Endodermal cell (in vitro differentiated cells): ENCODE measurements around the gene TPRN. TPM values are rescaled to one million over a fixed set of nuclear protein-coding genes. Genes with fewer than 3 reads are reported as not detected.

Source experiments
- DNase-seq: peaks from one replicate; pipeline ENCODE4 v3.0.0-alpha.2; 2017
- H3K27ac ChIP-seq: 2 replicates; pipeline ENCODE4 v1.5.1; 2013; ENCODE audit warnings: mild to moderate bottlenecking, low read depth, low read length, moderate library complexity
- H3K27me3 ChIP-seq: 2 replicates; pipeline ENCODE4 v1.6.1; 2013; ENCODE audit warnings: mild to moderate bottlenecking, low read length, moderate library complexity; ENCODE audit not compliant: insufficient read depth, control insufficient read depth, poor library complexity, severe bottlenecking
- H3K36me3 ChIP-seq: 2 replicates; pipeline ENCODE4 v1.7.0; 2013; ENCODE audit warnings: mild to moderate bottlenecking, low read length, moderate library complexity; ENCODE audit not compliant: control insufficient read depth, insufficient read depth
- H3K4me1 ChIP-seq: one replicate; pipeline ENCODE4 v1.7.0; 2013; ENCODE audit warnings: low read length; ENCODE audit not compliant: control insufficient read depth, insufficient read depth
- H3K4me3 ChIP-seq: 2 replicates; pipeline ENCODE4 v1.5.1; 2013; ENCODE audit warnings: mild to moderate bottlenecking, low read length, moderate library complexity
- H3K9ac ChIP-seq: 2 replicates; pipeline ENCODE4 v1.6.1; 2013; ENCODE audit warnings: mild to moderate bottlenecking, low read length, moderate library complexity; ENCODE audit not compliant: poor library complexity, severe bottlenecking; ENCODE audit errors: extremely low read depth
- H3K9me3 ChIP-seq: 2 replicates; pipeline ENCODE4 v1.6.1; 2013; ENCODE audit warnings: mild to moderate bottlenecking, low read length, moderate library complexity; ENCODE audit not compliant: control insufficient read depth
- H3K27ac Mint-ChIP-seq: 2 replicates; pipeline ENCODE4 v1.8.0; 2020; ENCODE audit warnings: mixed read lengths
- H3K27me3 Mint-ChIP-seq: 2 replicates; pipeline ENCODE4 v1.8.0; 2021; ENCODE audit warnings: mild to moderate bottlenecking, mixed read lengths; ENCODE audit not compliant: insufficient read depth
- H3K36me3 Mint-ChIP-seq: 2 replicates; pipeline ENCODE4 v1.8.0; 2020; ENCODE audit warnings: low read depth, mixed read lengths
- H3K4me1 Mint-ChIP-seq: 2 replicates; pipeline ENCODE4 v1.8.0; 2020; ENCODE audit warnings: mixed read lengths
- H3K4me3 Mint-ChIP-seq: 2 replicates; pipeline ENCODE4 v1.8.0; 2020; ENCODE audit warnings: mild to moderate bottlenecking, moderate library complexity, mixed read lengths
- H3K9me3 Mint-ChIP-seq: 2 replicates; pipeline ENCODE4 v1.8.0; 2020; ENCODE audit warnings: mild to moderate bottlenecking, mixed read lengths
- WGBS, 2 experiments: methylation state at CpG; one replicate each; pipeline versions ENCODE4 v1.1.5 to v1.1.7; 2013; ENCODE audit warnings: missing lambda C conversion rate in 2 of 2, mixed read lengths in 1 of 2; ENCODE audit not compliant: insufficient coverage in 1 of 2, insufficient read length in 1 of 2; 5-methylcytosine and 5-hydroxymethylcytosine counted together
- total RNA-seq, 2 donors: library from RNA; stranded (reverse); fragmentation: NEBNext Ultra II Directional in 1 of 2; extraction: Animal tissue kit (Norgen Biotek cat#: 25700) in 1 of 2; gene quantifications; 2 replicates in 1 of 2; 3 replicates in 1 of 2; pipeline ENCODE4 v1.2.1, GENCODE V29; 2021
- TF ChIP-seq, protein P1 (sequence below): fragments of 200-600 bp; sonication (generic); conservative IDR thresholded peaks from 2 replicates; pipeline ENCODE4 v1.5.0; 2021; ENCODE audit warnings: antibody characterized with exemption, mild to moderate bottlenecking

Gene TPRN
- total RNA-seq, 2 donors from 2014 or later, result 19.0 to 23.9 TPM

DNA sequence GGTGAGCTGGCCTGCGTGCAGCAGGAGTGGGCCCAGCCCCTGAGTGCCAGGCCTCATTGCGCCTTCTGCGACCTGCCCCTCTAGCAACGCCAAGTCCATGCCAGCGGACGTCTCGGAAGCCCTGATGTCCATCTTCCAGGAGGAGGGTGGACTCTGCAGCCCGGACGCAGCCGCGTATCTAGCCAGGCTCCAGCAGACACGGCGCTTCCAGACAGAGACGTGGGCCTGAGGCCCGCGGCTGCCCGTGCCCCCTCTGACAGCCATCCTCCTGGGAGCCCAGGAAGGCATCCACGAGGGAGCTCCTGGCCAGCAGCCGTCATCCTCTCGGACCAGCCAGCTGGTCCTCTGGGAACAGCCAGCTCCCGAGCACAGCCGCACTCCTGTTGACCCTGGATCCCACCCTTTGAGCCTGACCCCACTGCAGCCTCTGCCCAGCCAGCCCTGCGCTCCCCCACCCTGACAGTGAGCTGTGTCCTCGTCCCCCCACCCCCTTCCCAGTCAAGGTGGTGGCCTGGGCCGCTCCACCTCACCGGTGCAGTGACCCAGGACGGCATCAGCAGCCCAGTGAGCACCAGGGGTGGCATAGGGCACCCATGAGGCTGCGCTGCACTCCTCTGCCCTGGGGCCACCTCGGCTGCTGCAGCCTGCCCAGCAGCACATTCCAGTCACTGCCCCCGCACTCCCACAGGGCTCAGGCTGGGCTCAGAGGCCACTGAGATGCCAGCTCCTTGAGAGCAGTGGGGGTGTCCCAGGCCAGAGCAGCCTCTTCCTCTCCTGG is 15.8 kb upstream of the TPRN start:
- TF ChIP-seq, protein P1, sequence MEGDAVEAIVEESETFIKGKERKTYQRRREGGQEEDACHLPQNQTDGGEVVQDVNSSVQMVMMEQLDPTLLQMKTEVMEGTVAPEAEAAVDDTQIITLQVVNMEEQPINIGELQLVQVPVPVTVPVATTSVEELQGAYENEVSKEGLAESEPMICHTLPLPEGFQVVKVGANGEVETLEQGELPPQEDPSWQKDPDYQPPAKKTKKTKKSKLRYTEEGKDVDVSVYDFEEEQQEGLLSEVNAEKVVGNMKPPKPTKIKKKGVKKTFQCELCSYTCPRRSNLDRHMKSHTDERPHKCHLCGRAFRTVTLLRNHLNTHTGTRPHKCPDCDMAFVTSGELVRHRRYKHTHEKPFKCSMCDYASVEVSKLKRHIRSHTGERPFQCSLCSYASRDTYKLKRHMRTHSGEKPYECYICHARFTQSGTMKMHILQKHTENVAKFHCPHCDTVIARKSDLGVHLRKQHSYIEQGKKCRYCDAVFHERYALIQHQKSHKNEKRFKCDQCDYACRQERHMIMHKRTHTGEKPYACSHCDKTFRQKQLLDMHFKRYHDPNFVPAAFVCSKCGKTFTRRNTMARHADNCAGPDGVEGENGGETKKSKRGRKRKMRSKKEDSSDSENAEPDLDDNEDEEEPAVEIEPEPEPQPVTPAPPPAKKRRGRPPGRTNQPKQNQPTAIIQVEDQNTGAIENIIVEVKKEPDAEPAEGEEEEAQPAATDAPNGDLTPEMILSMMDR, result no peak
- Histone ChIP-seq H3K27me3 (no peaks in the 10 kb centered on the region), H3K4me1 (peaks cover 23% of the 10 kb centered on the region), H3K36me3 (peaks cover 8% of the 10 kb centered on the region), H3K9me3 (no peaks in the 10 kb centered on the region), H3K4me3 (no peak overlapping the region), H3K27ac (no peak overlapping the region), H3K9ac (no peak overlapping the region)
- Mint-ChIP-seq H3K27me3 (no peaks in the 10 kb centered on the region), H3K4me3 (no peak overlapping the region), H3K27ac (no peak overlapping the region), H3K9me3 (no peaks in the 10 kb centered on the region), H3K36me3 (peaks cover 12% of the 10 kb centered on the region), H3K4me1 (peaks cover 15% of the 10 kb centered on the region)
- WGBS, 2 experiments, result 94 to 98% methylated on average over 21 to 30 of the region's 30 CpGs
- no peak for DNase-seq

DNA sequence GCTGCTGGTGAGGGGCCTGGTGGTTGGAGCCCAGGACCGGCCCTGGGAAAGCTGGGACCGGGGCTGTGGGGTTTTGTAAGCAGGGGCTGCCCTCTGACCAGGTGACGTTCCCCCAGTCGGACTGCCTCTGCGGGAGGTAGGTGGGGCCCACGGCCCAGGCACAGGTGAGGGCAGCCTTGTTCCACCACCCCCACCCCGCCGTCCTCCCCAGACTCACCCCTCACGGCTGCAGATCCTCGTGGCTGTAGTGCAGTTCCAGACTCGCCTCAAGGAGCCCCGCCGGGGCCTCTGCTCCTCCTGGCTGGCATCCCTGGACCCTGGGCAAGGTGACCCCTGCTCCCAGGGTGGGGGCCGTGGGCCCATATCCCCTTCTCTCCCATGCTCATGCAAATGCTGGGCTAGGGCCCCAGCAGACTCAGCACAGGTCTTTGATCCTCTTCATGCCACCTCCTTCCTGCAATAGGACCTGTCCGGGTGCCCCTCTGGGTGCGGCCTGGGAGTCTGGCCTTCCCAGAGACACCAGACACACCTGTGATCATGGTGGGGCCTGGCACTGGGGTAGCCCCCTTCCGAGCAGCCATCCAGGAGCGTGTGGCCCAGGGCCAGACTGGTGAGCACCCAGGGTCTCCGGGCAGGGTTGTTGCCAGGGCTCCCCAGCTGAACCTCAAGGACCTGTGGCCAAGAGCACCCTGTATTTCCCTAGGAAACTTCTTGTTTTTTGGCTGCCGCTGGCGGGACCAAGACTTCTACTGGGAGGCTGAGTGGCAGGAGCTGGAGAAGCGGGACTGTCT is 14.8 kb upstream of the TPRN start:
- Histone ChIP-seq H3K9me3 (no peaks in the 10 kb centered on the region), H3K4me3 (no peak overlapping the region), H3K36me3 (peaks cover 9% of the 10 kb centered on the region), H3K4me1 (peaks cover 20% of the 10 kb centered on the region), H3K9ac (no peak overlapping the region), H3K27me3 (no peaks in the 10 kb centered on the region), H3K27ac (no peak overlapping the region)
- H3K27ac Mint-ChIP-seq, result no peak overlapping the region
- H3K27me3 Mint-ChIP-seq, result no peaks in the 10 kb centered on the region
- WGBS, 2 experiments, result 93 to 95% methylated on average over 17 to 22 of the region's 22 CpGs
- H3K4me1 Mint-ChIP-seq, result peaks cover 15% of the 10 kb centered on the region
- TF ChIP-seq, protein P1, result no peak
- no peak for DNase-seq
- no peak overlapping the region for H3K4me3 Mint-ChIP-seq
- no peaks in the 10 kb centered on the region for H3K9me3 Mint-ChIP-seq
- peaks cover 16% of the 10 kb centered on the region for H3K36me3 Mint-ChIP-seq

DNA sequence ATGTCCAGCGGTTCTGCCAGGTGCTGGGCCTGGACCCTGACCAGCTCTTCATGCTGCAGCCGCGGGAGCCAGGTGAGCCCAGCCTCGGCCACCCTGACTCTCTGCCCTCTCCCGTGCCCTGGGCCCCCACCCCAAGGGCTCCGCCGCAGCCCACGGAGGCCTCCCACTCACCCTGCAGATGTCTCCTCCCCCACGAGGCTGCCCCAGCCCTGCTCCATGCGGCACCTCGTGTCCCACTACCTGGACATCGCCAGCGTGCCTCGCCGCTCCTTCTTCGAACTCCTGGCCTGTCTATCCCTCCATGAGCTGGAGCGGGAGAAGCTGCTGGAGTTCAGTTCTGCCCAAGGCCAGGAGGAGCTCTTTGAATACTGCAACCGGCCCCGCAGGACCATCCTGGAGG is 14.1 kb upstream of the TPRN start:
- Mint-ChIP-seq H3K9me3 (no peaks in the 10 kb centered on the region), H3K4me1 (peaks cover 15% of the 10 kb centered on the region), H3K27ac (no peak overlapping the region), H3K36me3 (peaks cover 19% of the 10 kb centered on the region), H3K27me3 (no peaks in the 10 kb centered on the region), H3K4me3 (no peak overlapping the region)
- TF ChIP-seq, protein P1, result no peak
- no peaks in the 10 kb centered on the region for H3K9me3 ChIP-seq
- H3K27me3 ChIP-seq, result no peaks in the 10 kb centered on the region
- peaks cover 19% of the 10 kb centered on the region for H3K4me1 ChIP-seq
- H3K27ac ChIP-seq, result no peak overlapping the region
- no peak overlapping the region for H3K4me3 ChIP-seq
- WGBS, 2 experiments, result 95 to 98% methylated on average over 15 to 19 of the region's 19 CpGs
- H3K36me3 ChIP-seq, result peaks cover 14% of the 10 kb centered on the region
- no peak overlapping the region for H3K9ac ChIP-seq
- no peak for DNase-seq
